ENCODE data around the gene PPP2R2D. TPM values are rescaled to one million over a fixed set of nuclear protein-coding genes. Genes with fewer than 3 reads are reported as not detected.

Gene PPP2R2D
- total RNA-seq, 6 experiments from 2014 or later = 10.9 to 16.6 (median 14.3) TPM

DNA sequence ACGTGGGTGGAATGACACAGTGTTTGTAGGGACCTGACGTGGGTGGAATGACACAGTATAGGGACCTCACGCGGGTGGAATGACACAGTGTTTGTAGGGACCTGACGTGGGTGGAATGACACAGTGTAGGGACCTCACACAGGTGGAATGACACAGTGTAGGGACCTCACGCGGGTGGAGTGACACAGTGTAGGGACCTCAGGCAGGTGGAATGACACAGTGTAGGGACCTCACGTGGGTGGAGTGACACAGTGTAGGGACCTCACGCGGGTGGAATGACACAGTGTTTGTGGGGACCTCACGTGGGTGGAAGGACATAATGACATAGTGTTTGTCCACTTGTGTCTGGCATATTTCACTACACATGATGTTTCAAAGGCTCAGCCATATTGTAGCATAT is 19.3 kb downstream of the PPP2R2D start:
- DNase-seq = no peak
- Histone ChIP-seq H3K4me3 (no peak overlapping the region), H3K27me3 (no peaks in the 10 kb centered on the region), H3K36me3 (no peaks in the 10 kb centered on the region), H3K27ac (no peak overlapping the region), H3K4me1 (no peaks in the 10 kb centered on the region), H3K9me3 (no peaks in the 10 kb centered on the region)
- intact Hi-C loops (cut with DNase I) = no loop called here
- TF ChIP-seq POLR2A (IDR thresholded peaks at IDR 0.05) (no peak), CTCF (IDR thresholded peaks at IDR 0.05) (no peak)
- ATAC-seq = no peak
- 89% methylated on average over 7 of the region's 11 CpGs for WGBS (ENCODE audit: insufficient coverage, low coverage, low lambda C conversion rate, missing lambda C conversion rate)

- WGBS (ENCODE audit: insufficient coverage, low coverage, low lambda C conversion rate, missing lambda C conversion rate) = 86% methylated on average over 5 of the region's 5 CpGs
- TF ChIP-seq POLR2A (IDR thresholded peaks at IDR 0.05) = no peak
- no peak for TF ChIP-seq CTCF (IDR thresholded peaks at IDR 0.05)
- no peaks in the 10 kb centered on the region for H3K36me3 ChIP-seq
- ATAC-seq = no peak
- no peak overlapping the region for H3K4me3 ChIP-seq
- DNase-seq = no peak
- no peaks in the 10 kb centered on the region for H3K27me3 ChIP-seq
- intact Hi-C loops (cut with DNase I) = no loop called here
- H3K4me1 ChIP-seq = no peaks in the 10 kb centered on the region
- no peaks in the 10 kb centered on the region for H3K9me3 ChIP-seq
- no peak overlapping the region for H3K27ac ChIP-seq
Observed at GRCh38 chr10:131920693-131921092, 19.9 kb downstream of the PPP2R2D start.

DNA sequence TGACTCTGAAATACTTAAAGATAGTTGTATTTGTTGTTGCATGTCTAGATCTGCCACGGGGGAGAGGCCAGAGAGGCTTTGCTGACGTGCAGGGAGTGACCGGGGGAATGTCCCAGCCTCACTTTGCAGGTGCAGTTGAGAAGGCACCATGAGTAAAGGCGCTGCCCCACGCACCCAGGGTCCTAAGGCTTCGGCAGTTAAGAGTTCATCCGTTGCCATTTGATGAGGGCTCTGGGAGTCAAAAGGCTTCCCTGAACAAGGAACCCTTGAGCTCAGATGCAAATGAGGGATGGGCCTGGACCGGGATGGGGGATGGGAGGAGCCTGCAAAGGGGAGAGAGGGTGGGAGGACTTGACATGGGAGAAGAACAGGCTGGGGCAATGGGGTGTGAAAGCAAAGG is 20.4 kb downstream of the PPP2R2D start:
- 80% methylated on average over 8 of the region's 8 CpGs for WGBS (ENCODE audit: insufficient coverage, low coverage, low lambda C conversion rate, missing lambda C conversion rate)
- H3K4me3 ChIP-seq = no peak overlapping the region
- ATAC-seq (peak in 1 of 4 donors; percentile 14), DNase-seq (peak in 1 of 3 donors; percentile 36)
- H3K36me3 ChIP-seq = no peaks in the 10 kb centered on the region
- no peaks in the 10 kb centered on the region for H3K9me3 ChIP-seq
- H3K4me1 ChIP-seq = no peaks in the 10 kb centered on the region
- H3K27me3 ChIP-seq = no peaks in the 10 kb centered on the region
- H3K27ac ChIP-seq = no peak overlapping the region
- intact Hi-C loops (cut with DNase I) = no loop called here
- TF ChIP-seq CTCF (IDR thresholded peaks at IDR 0.05) (no peak), POLR2A (IDR thresholded peaks at IDR 0.05) (no peak)

DNA sequence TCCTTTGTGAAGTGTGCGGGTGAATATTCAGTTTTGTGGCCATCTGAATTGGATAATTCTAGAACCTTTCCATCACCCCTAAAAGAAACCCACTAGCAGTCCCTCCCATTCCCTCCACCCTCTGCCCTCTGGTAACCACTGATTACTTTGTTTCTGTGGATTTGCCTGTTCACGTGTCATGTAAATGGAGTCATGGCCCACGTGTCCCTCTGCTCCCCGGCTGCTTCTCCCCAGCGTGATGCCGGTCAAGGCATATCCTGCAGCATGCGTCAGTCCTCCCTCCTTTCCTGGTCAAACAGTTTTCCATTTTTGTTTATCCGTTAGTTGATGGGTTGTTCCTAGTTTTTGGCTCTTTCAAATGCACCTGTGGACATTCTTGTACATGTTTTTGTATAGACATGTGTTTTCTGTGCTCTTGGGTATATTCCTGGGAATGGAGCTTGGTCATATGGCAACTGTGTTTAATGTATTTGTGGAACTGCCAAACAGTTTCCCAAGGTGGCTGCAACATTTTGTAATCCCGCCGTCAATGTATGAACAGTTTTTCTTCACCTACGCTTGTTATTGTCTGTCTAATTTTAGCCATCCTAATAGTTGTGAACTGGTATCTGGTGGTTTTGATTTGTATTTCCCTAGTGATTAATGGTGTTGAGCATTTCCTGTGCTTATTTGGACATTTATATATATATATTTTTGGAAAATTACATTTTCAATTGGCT is 22.4 kb downstream of the PPP2R2D start:
- Histone ChIP-seq H3K36me3 (no peaks in the 10 kb centered on the region), H3K27me3 (no peaks in the 10 kb centered on the region), H3K27ac (no peak overlapping the region), H3K9me3 (no peaks in the 10 kb centered on the region), H3K4me3 (no peak overlapping the region), H3K4me1 (no peaks in the 10 kb centered on the region)
- TF ChIP-seq CTCF (IDR thresholded peaks at IDR 0.05) (no peak), POLR2A (IDR thresholded peaks at IDR 0.05) (no peak)
- intact Hi-C loops (cut with DNase I) = no loop called here
- WGBS (ENCODE audit: insufficient coverage, low coverage, low lambda C conversion rate, missing lambda C conversion rate) = 84% methylated on average over 6 of the region's 11 CpGs
- DNase-seq (no peak), ATAC-seq (no peak)

Data from right lobe of liver (tissue), 6 donors.